ENCODE results near the gene EIF3D. TPM values are rescaled to one million over a fixed set of nuclear protein-coding genes. Genes with fewer than 3 reads are reported as not detected.

EIF3D gene
- total RNA-seq, 1 experiment from 2014 or later = 306 TPM

- Histone ChIP-seq H3K4me3 (replicated peaks in 1 of 2; ENCODE audit: low read depth in 1 of 2, low read length in 2 of 2) (no peak overlapping the region), H3K9ac (ENCODE audit: low read length) (0 out of 2 replicates have a peak overlapping the region, but pooled peaks have one; percentile 17), H3K27me3 (ENCODE audit: insufficient read depth, low read length) (no peaks in the 10 kb centered on the region), H3K9me3 (ENCODE audit: control insufficient read depth in 1 of 2, insufficient read depth in 1 of 2, low read depth in 1 of 2, low read length in 2 of 2) (no peaks in the 10 kb centered on the region), H4K20me1 (ENCODE audit: insufficient read depth) (no peaks in the 10 kb centered on the region), H3K36me3 (ENCODE audit: control insufficient read depth in 1 of 2, insufficient read depth in 2 of 2, low read length in 2 of 2) (peaks cover 10 to 19% of the 10 kb centered on the region in 2 experiments), H3K79me2 (ENCODE audit: insufficient read depth, low read length) (no peaks in the 10 kb centered on the region), H3K4me1 (ENCODE audit: control insufficient read depth in 1 of 2, insufficient read depth in 2 of 2, low read length in 2 of 2) (peaks cover 45 to 51% of the 10 kb centered on the region in 2 experiments), H2AFZ (ENCODE audit: low read depth, low read length, poor library complexity, severe bottlenecking) (no peak overlapping the region), H3K4me2 (ENCODE audit: low read length) (peak overlapping the region; percentile 33; the same call in 1 of the 2 replicates), H3K27ac (ENCODE audit: low read depth, low read length) (peak overlapping the region; percentile 31; the same call in 1 of the 2 replicates), H3K9me2 (ENCODE audit: insufficient read depth) (no peaks in the 10 kb centered on the region)
- CTCF ChIA-PET = interaction anchor here (0.6 to 1.5 kb wide), 19 partner anchors 9 to 275 kb away, joined by 3 to 28 read pairs (median 4); partner anchors contain the start of genes APOL2, MYH9 and TXN2
- BruUV-seq (replicated peaks) = no TSS peak
- RAD21 ChIA-PET (ENCODE audit: low non-redundant PET in 1 of 2, low total read pairs in 2 of 2, uncharacterized antibody in 2 of 2, unreplicated experiment in 2 of 2) = interaction anchor here (0.5 to 4.2 kb wide), 11 partner anchors 31 to 248 kb away, joined by 3 to 16 read pairs (median 3); partner anchors contain the start of gene MYH9 (in 1 of the 2)
- POLR2A ChIA-PET = interaction anchor here (0.7 to 1.6 kb wide), 3 partner anchors 10 to 83 kb away, joined by 4 read pairs; partner anchors contain the start of gene MYH9
- TF ChIP-seq CEBPB (IDR thresholded peaks at IDR 0.05; ENCODE audit: low read depth) (no peak), RAD21 (IDR thresholded peaks at IDR 0.05; ENCODE audit: low read depth) (peak; percentile 98), POLR2A (IDR thresholded peaks at IDR 0.05; ENCODE audit: borderline replicate concordance, extremely low read depth, insufficient read depth, insufficient read length) (no peak), MAX (IDR thresholded peaks at IDR 0.05) (no peak), SRF (IDR thresholded peaks at IDR 0.05; ENCODE audit: low read depth) (no peak), ATF3 (IDR thresholded peaks at IDR 0.05) (no peak), CTCF (IDR thresholded peaks at IDR 0.05 in 2 of 3, conservative IDR thresholded peaks at IDR 0.05 in 1 of 3; ENCODE audit: borderline replicate concordance in 1 of 3, insufficient read depth in 1 of 3, low read depth in 2 of 3, low read length in 2 of 3) (peak; percentile 85 to 96 (median 94)), ZNF274 (IDR thresholded peaks at IDR 0.05; ENCODE audit: low read depth, low read length) (no peak), TCF7L2 (IDR thresholded peaks at IDR 0.05; ENCODE audit: borderline replicate concordance, extremely low read depth, insufficient read depth, insufficient read length) (no peak), FOSL1 (IDR thresholded peaks at IDR 0.05; ENCODE audit: low read depth) (no peak), EZH2 (IDR thresholded peaks at IDR 0.05) (no peak), EGR1 (IDR thresholded peaks at IDR 0.05; ENCODE audit: low read depth) (no peak), REST (IDR thresholded peaks at IDR 0.05; ENCODE audit: low read depth) (no peak), YY1 (IDR thresholded peaks at IDR 0.05; ENCODE audit: extremely low read depth, insufficient replicate concordance, low read depth, low read length) (no peak), JUND (IDR thresholded peaks at IDR 0.05) (no peak), CBX3 (IDR thresholded peaks at IDR 0.05; ENCODE audit: low read depth) (no peak)
- intact Hi-C loops (cut with micrococcal nuclease) = loop anchor here (1.0 to 5.0 kb wide), 2 partner anchors 98 to 169 kb away; no protein-coding TSS in a partner anchor
- DNase-seq (ENCODE audit: low read depth, low spot score) (peak; percentile 60), ATAC-seq (peak; percentile 55)
Measured at GRCh38 chr22:36470162-36470993, 58.6 kb downstream of the EIF3D start.

All from HCT116 (cell line).